Stomach (tissue), 4 donors: Measurements from ENCODE around the gene IMP4.

Source experiments
- EP300 ChIP-seq: sonication (generic); formaldehyde crosslinking; IDR thresholded peaks from one replicate; pipeline ENCODE4 v1.6.1; 2017; ENCODE audit warnings: antibody characterized with exemption
- POLR2A ChIP-seq, 4 donors: fragments of 450-650 bp; IDR thresholded peaks; one replicate each; pipeline ENCODE4 v1.6.1; 2016; ENCODE audit warnings: antibody characterized with exemption in 4 of 4, control low read depth in 2 of 4, mild to moderate bottlenecking in 1 of 4, moderate library complexity in 1 of 4
- POLR2AphosphoS5 ChIP-seq, 3 donors: sonication (generic); formaldehyde crosslinking; IDR thresholded peaks; one replicate each; pipeline ENCODE4 v1.6.1; 2016; ENCODE audit warnings: antibody characterized with exemption in 3 of 3
- TF ChIP-seq, protein P1 (sequence below), 7 experiments: fragments of 450-650 bp in 4 of 7; fragments of 200-600 bp in 3 of 7; sonication (generic) in 3 of 7; IDR thresholded peaks; one replicate each; pipeline ENCODE4 v1.5.1; 2016 to 2019; ENCODE audit warnings: antibody characterized with exemption in 7 of 7, control low read depth in 2 of 7, mild to moderate bottlenecking in 1 of 7

- TF ChIP-seq, protein P1, sequence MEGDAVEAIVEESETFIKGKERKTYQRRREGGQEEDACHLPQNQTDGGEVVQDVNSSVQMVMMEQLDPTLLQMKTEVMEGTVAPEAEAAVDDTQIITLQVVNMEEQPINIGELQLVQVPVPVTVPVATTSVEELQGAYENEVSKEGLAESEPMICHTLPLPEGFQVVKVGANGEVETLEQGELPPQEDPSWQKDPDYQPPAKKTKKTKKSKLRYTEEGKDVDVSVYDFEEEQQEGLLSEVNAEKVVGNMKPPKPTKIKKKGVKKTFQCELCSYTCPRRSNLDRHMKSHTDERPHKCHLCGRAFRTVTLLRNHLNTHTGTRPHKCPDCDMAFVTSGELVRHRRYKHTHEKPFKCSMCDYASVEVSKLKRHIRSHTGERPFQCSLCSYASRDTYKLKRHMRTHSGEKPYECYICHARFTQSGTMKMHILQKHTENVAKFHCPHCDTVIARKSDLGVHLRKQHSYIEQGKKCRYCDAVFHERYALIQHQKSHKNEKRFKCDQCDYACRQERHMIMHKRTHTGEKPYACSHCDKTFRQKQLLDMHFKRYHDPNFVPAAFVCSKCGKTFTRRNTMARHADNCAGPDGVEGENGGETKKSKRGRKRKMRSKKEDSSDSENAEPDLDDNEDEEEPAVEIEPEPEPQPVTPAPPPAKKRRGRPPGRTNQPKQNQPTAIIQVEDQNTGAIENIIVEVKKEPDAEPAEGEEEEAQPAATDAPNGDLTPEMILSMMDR (IDR thresholded peaks at IDR 0.05): no peak
- TF ChIP-seq POLR2AphosphoS5 (IDR thresholded peaks at IDR 0.05) (no peak), EP300 (no peak), POLR2A (IDR thresholded peaks at IDR 0.05) (no peak)
Measured at GRCh38 chr2:130337735-130338325, 4.9 kb upstream of the IMP4 start.
